Measurements from ENCODE around the gene RNF186.
"Not testable (repeated sequence)": the region's sequence is repeated elsewhere in the genome, so short reads cannot be mapped to it uniquely, and the experiment has no call there.

Gene RNF186

GRCh38 chr1:19814681-19815503 lies at the start of gene RNF186:
TSS of gene RNF186 (minus strand) at chr1:19815283. CDS start at chr1:19815101, 182 bp downstream.
- DNase-seq: peak in 1 of 2 experiments; percentile 64

GRCh38 chr1:19864570-19865160 lies 49.6 kb upstream of the RNF186 start:
- DNase-seq: no peak

GRCh38 chr1:19862944-19863343 lies 47.9 kb upstream of the RNF186 start:
- DNase-seq: no peak

- DNase-seq: no peak
Observed at GRCh38 chr1:19861842-19862530, 46.9 kb upstream of the RNF186 start.

GRCh38 chr1:19861034-19861433 lies 46.0 kb upstream of the RNF186 start:
- no peak for DNase-seq

- DNase-seq: no peak
Observed at GRCh38 chr1:19860418-19860817, 45.3 kb upstream of the RNF186 start.

GRCh38 chr1:19859876-19860275 lies 44.8 kb upstream of the RNF186 start:
- DNase-seq: no peak

- DNase-seq: no peak
Observed at GRCh38 chr1:19858893-19859292, 43.8 kb upstream of the RNF186 start.

GRCh38 chr1:19854866-19855265 lies 39.8 kb upstream of the RNF186 start:
- DNase-seq: no peak

- DNase-seq: no peak
Observed at GRCh38 chr1:19852036-19852435, 37.0 kb upstream of the RNF186 start.

- no peak for DNase-seq
Observed at GRCh38 chr1:19850214-19850613, 35.1 kb upstream of the RNF186 start.

- DNase-seq: not testable (repeated sequence)
Observed at GRCh38 chr1:19849307-19849706, 34.2 kb upstream of the RNF186 start.

GRCh38 chr1:19847334-19847733 lies 32.3 kb upstream of the RNF186 start:
- not testable (repeated sequence) for DNase-seq

- DNase-seq: no peak
Observed at GRCh38 chr1:19846338-19846737, 31.3 kb upstream of the RNF186 start.

- no peak for DNase-seq
Observed at GRCh38 chr1:19845555-19845954, 30.5 kb upstream of the RNF186 start.

- DNase-seq: no peak
Observed at GRCh38 chr1:19844731-19845495, 29.8 kb upstream of the RNF186 start.

GRCh38 chr1:19840228-19840627 lies 25.1 kb upstream of the RNF186 start:
- no peak for DNase-seq

GRCh38 chr1:19837866-19838265 lies 22.8 kb upstream of the RNF186 start:
- DNase-seq: no peak

- no peak for DNase-seq
Observed at GRCh38 chr1:19835578-19835977, 20.5 kb upstream of the RNF186 start.

- DNase-seq: no peak
Observed at GRCh38 chr1:19831441-19831840, 16.4 kb upstream of the RNF186 start.

GRCh38 chr1:19828546-19828945 lies 13.5 kb upstream of the RNF186 start:
- DNase-seq: no peak

GRCh38 chr1:19825298-19825697 lies 10.2 kb upstream of the RNF186 start:
- peak in 1 of 2 experiments; percentile 7 for DNase-seq

GRCh38 chr1:19824541-19824940 lies 9.5 kb upstream of the RNF186 start:
- no peak for DNase-seq
